Esophagus (tissue), 2 donors: ENCODE measurements around the gene LNX1. TPM values are rescaled to one million over a fixed set of nuclear protein-coding genes. Genes with fewer than 3 reads are reported as not detected.

Experiments
- H3K27ac ChIP-seq, 2 donors: one replicate each; pipeline ENCODE4 v1.5.1; 2013; ENCODE audit warnings: low read depth in 2 of 2, mild to moderate bottlenecking in 2 of 2, inconsistent platforms in 1 of 2, low read length in 1 of 2, moderate library complexity in 1 of 2
- H3K27me3 ChIP-seq, 2 donors: one replicate each; pipeline ENCODE4 v1.6.1; 2013; ENCODE audit warnings: low read length in 2 of 2, control low read depth in 1 of 2, mild to moderate bottlenecking in 1 of 2; ENCODE audit not compliant: insufficient read depth in 2 of 2, control insufficient read depth in 1 of 2
- H3K36me3 ChIP-seq, 2 donors: one replicate each; pipeline ENCODE4 v1.6.1; 2013; ENCODE audit warnings: low read length in 1 of 2; ENCODE audit not compliant: control insufficient read depth in 2 of 2, insufficient read depth in 2 of 2
- H3K4me1 ChIP-seq, 2 donors: one replicate each; pipeline ENCODE4 v1.6.1; 2013; ENCODE audit warnings: low read length in 1 of 2; ENCODE audit not compliant: control insufficient read depth in 2 of 2, insufficient read depth in 2 of 2
- H3K4me3 ChIP-seq, 2 donors: one replicate each; pipeline ENCODE4 v1.5.1; 2013; ENCODE audit warnings: low read length in 2 of 2, mild to moderate bottlenecking in 2 of 2, low read depth in 1 of 2, moderate library complexity in 1 of 2
- H3K9me3 ChIP-seq, 2 donors: one replicate each; pipeline ENCODE4 v1.6.1; 2013; ENCODE audit warnings: mild to moderate bottlenecking in 2 of 2, low read depth in 1 of 2, low read length in 1 of 2, moderate library complexity in 1 of 2; ENCODE audit not compliant: control insufficient read depth in 2 of 2, insufficient read depth in 1 of 2
- WGBS, 2 donors: extraction: QIAGEN DNeasy Blood & Tissue Kit; methylation state at CpG; one replicate each; pipeline ENCODE4 v1.1.7; 2013; 5-methylcytosine and 5-hydroxymethylcytosine counted together
- polyA plus RNA-seq, 2 donors: library from polyadenylated mRNA; stranded (reverse); fragments of 200-250 nt; gene quantifications; one replicate each; pipeline ENCODE4 v1.2.3, GENCODE V29; 2013
- donor health status: healthy with polysubstance abuse.
- donor health status: Bipolar disorder and iron deficiency.

The LNX1 gene
- polyA plus RNA-seq, 2 donors = 16.8 to 44.2 TPM

DNA sequence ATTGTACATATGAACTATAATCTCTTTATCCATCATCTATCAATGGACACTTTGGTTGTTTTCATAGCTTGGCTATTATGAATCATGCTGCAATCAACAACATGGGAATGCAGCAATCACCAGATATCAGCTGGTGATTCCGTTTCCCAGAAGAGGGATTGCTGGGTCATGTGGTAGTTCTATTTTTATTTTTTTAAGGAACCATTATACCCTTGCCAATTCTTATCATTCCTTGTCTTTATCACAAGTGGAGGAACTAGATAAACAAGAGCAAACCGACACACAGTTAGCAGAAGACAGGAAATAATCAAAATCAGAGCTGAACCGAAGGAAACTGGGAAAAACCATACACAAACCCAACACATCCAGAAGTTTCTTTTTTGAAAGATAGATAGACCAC, 14.5 kb upstream of the LNX1 start:
- Histone ChIP-seq H3K4me1 (no peaks in the 10 kb centered on the region), H3K36me3 (peaks cover 0 to 2% of the 10 kb centered on the region in 2 donors), H3K9me3 (peaks cover 0 to 4% of the 10 kb centered on the region in 2 donors), H3K4me3 (no peak overlapping the region), H3K27me3 (no peaks in the 10 kb centered on the region), H3K27ac (no peak overlapping the region)
- 57 to 76% methylated on average over 3 of the region's 3 CpGs for WGBS, 2 donors

DNA sequence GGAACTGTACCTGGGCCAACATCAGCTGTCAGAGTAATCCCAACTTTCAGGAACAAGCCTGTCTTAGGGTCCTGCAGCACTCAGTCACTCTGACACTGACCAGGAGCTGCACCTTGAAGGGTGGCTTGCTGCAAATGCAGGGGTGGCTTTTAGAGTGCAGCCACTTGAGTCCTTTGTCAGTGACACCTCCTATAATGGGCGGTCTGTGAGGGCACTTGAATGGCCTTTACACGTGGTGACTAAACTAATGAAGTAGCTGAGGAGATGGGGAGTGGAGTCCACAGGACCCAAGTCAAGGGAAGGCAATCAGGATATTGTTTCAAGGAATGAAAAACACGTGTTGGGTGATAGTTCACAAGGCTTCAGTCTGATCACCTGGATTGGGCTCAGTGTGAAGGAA, 11.1 kb upstream of the LNX1 start:
- Histone ChIP-seq H3K4me1 (no peaks in the 10 kb centered on the region), H3K9me3 (peaks cover 0 to 4% of the 10 kb centered on the region in 2 donors), H3K4me3 (no peak overlapping the region), H3K36me3 (peaks cover 0 to 2% of the 10 kb centered on the region in 2 donors), H3K27ac (no peak overlapping the region), H3K27me3 (no peaks in the 10 kb centered on the region)
- 85 to 88% methylated on average over 3 of the region's 3 CpGs for WGBS, 2 donors

DNA sequence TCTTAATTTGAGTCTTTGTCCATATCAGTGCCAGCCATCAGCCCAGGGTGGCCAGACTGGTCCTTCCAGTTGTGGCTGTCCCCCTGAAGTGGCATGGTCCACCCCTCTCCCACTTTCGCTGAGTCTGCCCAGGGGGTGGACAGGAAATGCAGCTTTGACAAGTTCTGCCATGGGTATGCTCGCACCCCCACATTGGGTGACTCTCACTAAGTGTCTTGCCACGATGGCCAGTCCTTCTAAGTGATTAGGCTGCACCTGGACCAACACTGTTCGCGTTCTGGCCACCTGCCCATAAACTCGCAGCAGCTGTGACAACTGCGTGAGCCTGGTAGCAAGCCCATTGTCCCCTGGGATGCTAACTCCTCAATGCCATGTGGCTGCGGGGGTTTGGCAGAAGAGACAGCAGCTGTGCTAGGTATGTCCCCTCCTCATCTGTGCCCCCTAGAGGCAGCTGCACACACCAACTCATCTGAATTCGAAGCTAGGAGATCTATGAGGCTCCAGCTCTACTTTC, 10.0 kb upstream of the LNX1 start:
- no peaks in the 10 kb centered on the region for H3K27me3 ChIP-seq
- H3K4me3 ChIP-seq = no peak overlapping the region
- H3K36me3 ChIP-seq = peaks cover 0 to 2% of the 10 kb centered on the region in 2 donors
- H3K27ac ChIP-seq = no peak overlapping the region
- 58 to 77% methylated on average over 9 of the region's 9 CpGs for WGBS, 2 donors
- no peaks in the 10 kb centered on the region for H3K4me1 ChIP-seq
- peaks cover 0 to 4% of the 10 kb centered on the region in 2 donors for H3K9me3 ChIP-seq

DNA sequence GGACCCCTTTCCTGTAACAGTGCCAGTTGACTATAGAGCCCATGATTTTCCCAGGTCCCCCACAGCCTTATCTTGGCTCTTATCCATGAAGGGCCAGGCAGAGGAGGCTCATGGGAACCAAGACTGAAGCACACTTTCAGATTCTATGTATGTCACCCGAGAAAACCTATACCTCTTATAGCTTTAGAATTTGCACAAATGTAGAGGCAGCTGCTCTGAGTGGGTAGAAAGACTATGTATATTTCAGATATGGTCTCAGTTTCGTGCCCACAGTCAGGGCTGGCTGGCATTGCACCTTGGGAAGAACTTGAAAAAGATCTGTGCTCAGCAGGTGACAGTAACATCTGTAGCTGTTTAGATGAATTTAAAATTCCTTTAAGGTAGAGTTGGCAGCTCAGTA, 8.3 kb upstream of the LNX1 start:
- Histone ChIP-seq H3K4me1 (peaks cover 0 to 3% of the 10 kb centered on the region in 2 donors), H3K27ac (no peak overlapping the region), H3K27me3 (no peaks in the 10 kb centered on the region), H3K36me3 (peaks cover 0 to 2% of the 10 kb centered on the region in 2 donors), H3K9me3 (peaks cover 0 to 4% of the 10 kb centered on the region in 2 donors), H3K4me3 (no peak overlapping the region)
- WGBS, 2 donors = 84 to 90% methylated on average over 2 of the region's 2 CpGs

DNA sequence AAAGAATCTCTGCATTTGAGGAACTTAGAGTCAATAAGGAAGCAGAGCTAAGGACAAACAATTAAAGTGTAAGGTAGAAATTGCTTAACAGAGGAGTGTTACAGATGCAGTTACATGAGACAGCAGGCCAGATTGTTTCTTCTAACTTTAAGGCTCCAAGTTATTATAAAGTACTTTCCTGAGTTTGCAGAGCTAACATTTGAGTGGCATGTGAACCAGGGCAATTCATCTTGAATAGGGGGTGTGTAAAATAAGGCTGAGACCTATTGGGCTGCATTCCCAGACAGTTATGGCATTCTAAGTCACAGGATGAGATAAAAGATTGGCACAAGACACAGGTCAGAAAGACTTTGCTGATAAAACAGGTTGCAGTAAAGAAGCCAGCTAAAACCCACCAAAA, 7.6 kb upstream of the LNX1 start:
- Histone ChIP-seq H3K36me3 (peaks cover 0 to 2% of the 10 kb centered on the region in 2 donors), H3K27ac (no peak overlapping the region), H3K4me3 (no peak overlapping the region), H3K9me3 (peaks cover 0 to 4% of the 10 kb centered on the region in 2 donors), H3K27me3 (no peaks in the 10 kb centered on the region), H3K4me1 (peaks cover 0 to 3% of the 10 kb centered on the region in 2 donors)

DNA sequence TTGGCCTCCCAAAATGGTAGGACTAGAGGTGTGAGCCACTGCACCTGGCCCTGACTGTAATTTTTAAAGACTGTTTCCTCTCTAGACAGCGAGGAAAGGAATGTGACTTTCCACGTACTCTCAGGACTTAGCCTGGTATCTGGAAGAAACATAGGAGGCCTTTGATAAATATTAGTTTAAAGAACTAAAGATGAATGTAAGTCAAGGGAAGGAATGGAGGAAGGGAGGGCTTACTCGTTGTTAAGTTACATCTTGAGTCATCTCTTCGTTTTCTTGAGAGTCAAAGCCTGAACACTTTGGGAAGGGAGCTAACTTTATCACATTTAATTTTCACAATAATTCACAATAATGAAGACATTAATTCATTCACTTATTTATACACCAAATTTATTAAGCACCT, 7.2 kb upstream of the LNX1 start:
- Histone ChIP-seq H3K36me3 (peaks cover 0 to 2% of the 10 kb centered on the region in 2 donors), H3K4me1 (peaks cover 0 to 3% of the 10 kb centered on the region in 2 donors), H3K4me3 (no peak overlapping the region), H3K27me3 (no peaks in the 10 kb centered on the region), H3K27ac (no peak overlapping the region), H3K9me3 (peaks cover 0 to 4% of the 10 kb centered on the region in 2 donors)
- 73 to 86% methylated on average over 4 of the region's 4 CpGs for WGBS, 2 donors

DNA sequence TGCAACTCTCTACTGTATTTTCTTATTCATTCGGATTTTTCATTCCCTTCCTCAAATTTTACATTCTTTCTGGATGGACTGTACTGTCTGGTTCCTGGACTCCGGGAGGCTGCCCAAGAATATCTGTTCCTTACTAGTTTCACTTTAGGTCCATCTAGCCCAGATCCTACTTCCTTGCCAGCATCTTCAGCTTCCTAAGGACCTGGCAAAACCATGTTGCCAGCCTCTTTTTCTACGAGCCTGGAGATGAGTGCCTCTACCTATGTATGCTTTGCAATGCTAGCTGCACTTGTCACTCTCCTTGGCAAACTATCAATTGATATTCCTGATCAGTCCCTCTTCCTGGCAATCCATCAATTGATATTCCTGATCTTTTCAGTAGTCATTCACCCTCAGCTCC, 5.6 kb upstream of the LNX1 start:
- H3K9me3 ChIP-seq = peaks cover 0 to 4% of the 10 kb centered on the region in 2 donors
- H3K4me3 ChIP-seq = no peak overlapping the region
- 80 to 83% methylated on average over 3 of the region's 3 CpGs for WGBS, 2 donors
- H3K36me3 ChIP-seq = peaks cover 0 to 2% of the 10 kb centered on the region in 2 donors
- H3K27ac ChIP-seq = no peak overlapping the region
- H3K4me1 ChIP-seq = peaks cover 0 to 3% of the 10 kb centered on the region in 2 donors
- no peaks in the 10 kb centered on the region for H3K27me3 ChIP-seq

DNA sequence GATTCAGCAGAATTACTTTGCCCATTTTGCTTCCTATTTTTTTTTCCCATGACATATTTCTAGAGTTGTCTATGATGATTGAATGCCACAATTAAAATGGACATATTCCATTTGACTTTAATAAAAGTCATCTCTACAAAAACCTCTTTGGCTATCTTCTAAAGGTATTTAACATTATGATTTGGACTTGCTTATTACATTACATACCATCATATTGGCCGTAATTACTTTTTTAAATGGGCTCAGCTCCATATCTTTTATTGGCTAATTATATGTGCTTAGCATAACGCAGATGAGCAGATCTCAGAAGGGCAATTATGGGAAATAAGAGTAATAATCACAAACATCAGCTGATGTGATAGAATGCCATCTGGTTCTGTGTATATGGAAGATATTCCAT, 4.5 kb upstream of the LNX1 start:
- no peaks in the 10 kb centered on the region for H3K27me3 ChIP-seq
- H3K9me3 ChIP-seq = no peaks in the 10 kb centered on the region
- H3K36me3 ChIP-seq = no peaks in the 10 kb centered on the region
- no peak overlapping the region for H3K4me3 ChIP-seq
- peaks cover 0 to 3% of the 10 kb centered on the region in 2 donors for H3K4me1 ChIP-seq
- WGBS, 2 donors = 88 to 92% methylated on average over 2 of the region's 2 CpGs
- H3K27ac ChIP-seq = no peak overlapping the region

DNA sequence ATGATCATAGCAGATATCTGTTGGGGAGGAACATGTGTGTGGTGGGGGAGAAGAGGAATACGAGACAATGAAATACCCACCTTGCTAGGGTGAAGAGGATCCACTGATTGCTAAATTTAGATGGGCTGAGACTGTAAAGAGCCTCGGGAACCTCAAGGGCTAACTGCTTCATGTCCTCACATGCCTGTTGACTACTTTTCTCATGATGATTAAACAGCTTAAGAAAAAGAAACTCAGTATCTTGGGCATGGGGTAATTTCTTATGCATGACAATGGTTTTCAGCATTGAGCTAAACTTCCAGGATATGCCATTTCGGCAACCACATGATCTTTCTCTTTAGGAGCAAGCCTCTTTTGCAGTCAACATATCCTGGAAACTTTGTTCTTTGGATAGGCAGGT, 3.9 kb upstream of the LNX1 start:
- no peaks in the 10 kb centered on the region for H3K36me3 ChIP-seq
- 58 to 76% methylated on average over 3 of the region's 3 CpGs for WGBS, 2 donors
- no peaks in the 10 kb centered on the region for H3K27me3 ChIP-seq
- H3K27ac ChIP-seq = peak overlapping the region in 1 of 2 donors; percentile 71
- no peak overlapping the region for H3K4me3 ChIP-seq
- no peaks in the 10 kb centered on the region for H3K9me3 ChIP-seq
- peaks cover 0 to 3% of the 10 kb centered on the region in 2 donors for H3K4me1 ChIP-seq

DNA sequence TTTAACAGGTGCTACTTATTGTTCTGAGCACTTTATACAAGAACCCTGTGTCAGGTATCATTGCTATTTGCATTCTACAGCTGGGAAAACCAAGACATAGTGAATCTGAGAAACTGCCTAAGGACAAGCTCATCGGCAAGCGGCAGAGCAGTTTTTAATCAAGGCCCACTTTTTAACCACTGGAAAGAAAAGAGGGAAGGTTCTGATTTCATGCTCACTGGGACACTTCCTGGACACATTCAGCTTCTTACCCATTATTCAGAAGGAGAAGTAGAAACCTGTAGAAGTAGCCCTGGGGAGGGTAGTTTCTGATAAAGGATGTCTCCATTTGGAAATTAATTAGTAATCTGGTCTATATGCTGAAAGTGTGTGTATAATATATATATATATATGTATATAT, 2.5 kb upstream of the LNX1 start:
- no peak overlapping the region for H3K4me3 ChIP-seq
- H3K4me1 ChIP-seq = peaks cover 0 to 3% of the 10 kb centered on the region in 2 donors
- H3K27me3 ChIP-seq = no peaks in the 10 kb centered on the region
- no peaks in the 10 kb centered on the region for H3K9me3 ChIP-seq
- H3K27ac ChIP-seq = peak overlapping the region; percentile 65 to 71
- no peaks in the 10 kb centered on the region for H3K36me3 ChIP-seq
- 59 to 66% methylated on average over 2 of the region's 2 CpGs for WGBS, 2 donors
